GM12891 (cell line): ENCODE results near the gene CRYGD.

Experiments used
- POLR2A ChIP-seq: IDR thresholded peaks from 2 replicates; pipeline ENCODE4 v1.6.1; 2011; ENCODE audit warnings: low read depth, low read length, control low read depth
- POLR2AphosphoS5 ChIP-seq: IDR thresholded peaks from 2 replicates; pipeline ENCODE4 v1.6.1; 2011; ENCODE audit warnings: low read depth, low read length, control low read depth
- SPI1 ChIP-seq: IDR thresholded peaks from 2 replicates; pipeline ENCODE4 v1.6.1; 2011; ENCODE audit warnings: low read depth, low read length, control low read depth
- TAF1 ChIP-seq: IDR thresholded peaks from 2 replicates; pipeline ENCODE4 v1.6.1; 2011; ENCODE audit warnings: low read depth, low read length, control low read depth

DNA sequence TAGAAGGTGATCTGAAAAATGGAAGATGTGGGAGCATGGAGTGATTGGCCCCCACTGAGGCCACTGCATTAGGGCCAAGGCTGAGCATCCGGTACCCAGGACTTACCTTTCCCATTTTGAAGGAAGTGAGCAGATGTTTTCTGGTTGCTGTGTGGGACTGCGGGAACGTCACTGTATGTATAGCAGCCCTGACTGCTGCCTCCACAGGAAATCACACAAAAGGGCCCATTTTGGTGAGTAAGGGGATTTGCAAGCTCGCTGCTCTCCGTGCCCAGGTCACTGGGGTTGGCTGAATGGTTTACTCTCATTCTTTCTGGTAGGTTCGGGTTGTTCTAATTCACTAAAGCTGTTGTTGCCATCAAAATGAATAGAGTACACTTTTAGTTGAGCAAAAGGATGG is 21.7 kb upstream of the CRYGD start, which contains the start of gene CRYGB:
- TF ChIP-seq POLR2AphosphoS5 (no peak), TAF1 (no peak), POLR2A (no peak), SPI1 (no peak)
